MM.1S (cell line): ENCODE results near the gene ACP1.

Experiments used
- CTCF ChIP-seq: fragments of 300-600 bp; sonication (generic); IDR thresholded peaks from 2 replicates; pipeline ENCODE4 v1.5.1; 2016; ENCODE audit warnings: antibody characterized with exemption, low read length, mixed read lengths
- EZH2phosphoT487 ChIP-seq: fragments of 300-600 bp; sonication (generic); IDR thresholded peaks from 2 replicates; pipeline ENCODE4 v1.6.1; 2018; ENCODE audit warnings: antibody characterized with exemption, low read length

GRCh38 chr2:317501-318424 is 53.0 kb downstream of the ACP1 start:
- no peak for TF ChIP-seq CTCF
- no peak for TF ChIP-seq EZH2phosphoT487
